HG03378 (cell line): ENCODE measurements around the gene ZNF431.
"Not testable (repeated sequence)": the region's sequence is repeated elsewhere in the genome, so short reads cannot be mapped to it uniquely, and the experiment has no call there.

ENCODE experiments used
- ATAC-seq: cut with Tn5 transposase; IDR thresholded peaks from one replicate; pipeline ENCODE4 v1.9.1; 2021; ENCODE audit warnings: mild to moderate bottlenecking, moderate library complexity; ENCODE audit not compliant: unreplicated experiment

ZNF431 gene

DNA sequence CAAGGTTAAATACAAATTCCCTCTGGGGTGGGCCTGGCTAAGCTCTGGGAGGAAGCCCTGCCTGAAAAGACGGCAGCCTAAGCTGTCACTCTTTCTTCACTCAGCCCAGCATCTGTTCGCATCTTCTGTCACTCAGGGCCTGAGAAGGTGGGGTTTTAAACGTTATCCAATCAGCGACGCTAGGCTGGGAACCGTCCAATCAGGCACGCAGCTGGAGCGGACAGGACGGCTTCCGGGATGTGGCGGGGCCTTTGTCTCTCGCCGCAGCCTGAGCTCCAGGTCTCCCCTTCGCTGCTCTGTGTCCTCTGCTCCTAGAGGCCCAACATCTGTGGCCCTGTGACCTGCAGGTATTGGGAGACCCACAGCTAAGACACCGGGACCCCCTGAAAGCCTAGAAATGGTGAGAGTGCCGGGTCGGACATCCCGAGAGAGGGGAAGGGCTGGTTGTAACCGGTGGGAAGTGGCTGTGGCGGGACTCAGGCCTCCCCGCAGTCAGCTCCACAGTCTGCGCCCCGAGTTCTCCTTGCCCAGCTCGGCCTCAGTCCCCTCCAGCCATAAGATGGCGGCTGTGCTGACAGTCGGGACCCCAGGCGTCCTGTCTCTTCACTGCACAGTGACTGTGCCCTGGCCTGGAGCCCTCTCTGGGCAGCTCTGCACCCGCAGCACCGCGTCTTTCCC is at the start of gene ZNF431:
Gene ZNF431 (plus strand): TSS at position 254 of the 678 bp plus-strand sequence. CDS start 144 bp downstream, at position 398.
- peak; percentile 97 for ATAC-seq

DNA sequence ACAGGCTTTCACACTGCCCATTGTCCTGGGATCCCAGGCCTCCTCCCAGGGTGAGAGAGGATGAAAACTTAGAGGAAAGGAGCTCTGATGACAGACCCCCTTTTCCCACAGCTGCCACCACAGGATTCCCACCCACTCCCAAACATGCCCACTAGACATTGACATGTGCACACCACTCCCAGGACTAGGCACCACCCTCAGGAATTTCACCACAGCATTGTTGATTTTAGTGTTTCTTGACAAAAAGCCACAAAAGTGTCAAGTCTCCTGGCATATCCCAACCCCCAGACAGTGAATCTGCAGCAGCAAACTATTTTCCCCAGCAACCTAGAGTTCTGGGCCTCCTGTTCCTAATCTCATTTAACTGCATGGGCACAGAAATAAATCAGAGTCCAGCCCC is 49.7 kb upstream of the ZNF431 start:
- no peak for ATAC-seq

DNA sequence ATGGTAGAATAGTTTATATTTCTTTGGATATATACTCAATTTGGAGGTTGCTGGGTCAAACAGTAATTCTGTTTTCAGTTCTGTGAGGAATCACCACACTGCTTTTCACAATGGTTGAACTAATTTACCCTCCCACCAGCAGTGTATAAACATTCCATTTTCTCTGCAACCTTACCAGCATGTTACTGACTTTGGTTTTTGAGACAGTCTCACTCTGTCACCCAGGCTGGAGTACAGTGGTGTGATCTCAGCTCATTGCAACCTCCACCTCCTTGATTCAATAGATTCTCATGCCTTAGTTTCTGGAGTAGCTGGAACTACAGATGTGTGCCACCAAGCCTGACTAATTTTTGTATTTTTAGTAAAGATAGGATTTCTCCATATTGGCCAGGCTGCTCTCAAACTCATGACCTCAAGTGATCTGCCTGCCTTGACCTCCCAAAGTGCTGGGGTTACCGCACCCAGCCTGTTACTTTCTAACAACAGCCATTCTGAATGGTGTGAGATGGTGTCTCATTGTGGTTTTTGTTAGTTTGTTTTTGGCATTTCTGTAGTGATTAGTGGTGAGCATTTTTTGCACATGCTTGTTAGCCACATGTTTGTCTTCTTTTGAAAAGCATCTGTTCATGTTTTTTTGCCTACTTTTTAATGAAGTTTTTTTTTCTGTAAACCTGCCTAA is 47.4 kb upstream of the ZNF431 start:
- ATAC-seq, result no peak

DNA sequence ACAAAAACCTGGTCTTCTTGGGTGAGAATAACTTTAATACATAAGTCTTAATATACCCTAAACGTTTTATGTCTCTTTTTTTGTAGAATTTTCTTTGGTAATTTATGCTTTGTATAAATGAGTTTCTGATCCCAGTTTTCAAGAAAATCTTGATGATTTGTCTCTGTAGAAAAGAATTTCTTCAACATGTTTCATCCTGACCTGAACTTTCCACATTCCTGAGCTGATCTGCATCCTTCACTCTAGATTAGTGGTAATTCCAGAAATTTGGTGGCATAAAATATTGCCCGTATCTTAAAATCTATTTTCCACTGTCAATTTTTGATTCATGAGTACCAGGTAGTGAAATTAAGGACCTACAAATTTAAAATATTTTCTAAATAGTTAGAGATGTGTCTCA is 43.5 kb upstream of the ZNF431 start:
- no peak for ATAC-seq

DNA sequence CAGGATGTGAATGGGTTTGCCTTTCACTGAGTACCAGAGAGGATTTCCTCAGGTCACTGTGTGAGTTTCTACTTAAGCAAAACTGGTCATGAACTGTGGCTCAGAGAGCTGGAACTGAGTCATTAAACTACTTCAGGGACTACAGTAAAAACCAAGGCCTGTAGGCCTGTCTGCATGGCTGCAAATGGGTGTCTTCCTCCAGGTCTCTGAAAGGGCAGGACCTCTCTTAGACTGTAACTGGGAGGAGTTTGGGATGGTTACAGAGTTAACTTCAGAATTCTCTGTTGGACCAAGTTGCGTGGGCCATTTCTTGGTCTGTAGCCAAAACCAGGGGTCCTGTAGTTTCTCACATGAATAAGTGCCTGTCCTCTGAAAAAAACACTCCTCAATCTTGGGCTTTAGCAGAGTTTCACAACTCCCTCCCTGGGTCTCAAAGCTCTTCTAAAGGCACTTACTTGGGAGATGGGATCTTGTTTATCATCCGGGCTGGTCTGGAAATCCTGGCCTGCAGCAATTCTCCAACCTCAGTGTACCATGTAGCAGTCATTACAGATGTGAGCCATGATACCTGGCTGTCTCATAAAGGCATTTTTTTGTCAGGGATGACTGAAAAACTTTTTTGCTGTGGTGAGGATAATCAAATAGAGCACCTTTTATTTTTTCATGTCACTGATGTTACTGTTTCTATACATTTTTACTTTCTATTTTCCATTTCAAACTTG is 40.2 kb upstream of the ZNF431 start:
- no peak for ATAC-seq

DNA sequence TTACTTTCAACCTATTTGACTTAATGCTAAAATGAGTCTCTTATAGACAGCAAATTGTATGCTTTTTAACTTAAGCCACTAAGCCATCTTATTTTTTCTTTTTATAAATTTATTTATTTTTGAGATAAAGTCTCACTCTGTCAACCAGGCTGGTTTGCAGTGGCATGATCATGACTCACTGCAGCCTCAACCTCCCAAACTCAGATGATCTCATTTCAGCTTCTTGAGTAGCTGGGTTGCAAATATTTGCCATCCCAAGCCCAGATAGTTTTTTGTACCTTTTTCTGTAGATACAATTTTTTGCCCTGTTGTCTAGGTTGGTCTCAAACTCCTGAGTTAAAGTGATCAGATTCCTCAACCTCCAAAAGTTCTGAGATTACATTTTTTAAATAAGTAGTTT is 32.7 kb upstream of the ZNF431 start:
- ATAC-seq, result no peak

DNA sequence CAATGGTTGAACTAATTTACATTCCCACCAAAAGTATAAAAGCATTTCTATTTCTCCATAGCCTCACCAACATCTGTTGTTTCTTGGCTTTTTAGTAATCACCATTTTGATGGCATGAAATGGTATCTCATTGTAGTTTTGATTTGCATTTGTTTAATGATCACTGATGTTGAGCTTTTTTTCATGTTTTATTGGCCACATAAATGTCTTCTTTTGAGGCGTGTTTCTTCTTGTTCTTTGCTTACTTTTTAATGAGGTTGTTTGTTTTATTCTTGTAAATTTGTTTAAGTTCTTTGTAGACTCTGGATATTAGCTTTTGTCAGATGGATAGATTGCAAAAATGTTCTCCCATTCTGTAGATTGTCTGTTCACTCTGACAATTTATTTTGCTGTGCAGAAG is 31.7 kb upstream of the ZNF431 start:
- no peak for ATAC-seq

DNA sequence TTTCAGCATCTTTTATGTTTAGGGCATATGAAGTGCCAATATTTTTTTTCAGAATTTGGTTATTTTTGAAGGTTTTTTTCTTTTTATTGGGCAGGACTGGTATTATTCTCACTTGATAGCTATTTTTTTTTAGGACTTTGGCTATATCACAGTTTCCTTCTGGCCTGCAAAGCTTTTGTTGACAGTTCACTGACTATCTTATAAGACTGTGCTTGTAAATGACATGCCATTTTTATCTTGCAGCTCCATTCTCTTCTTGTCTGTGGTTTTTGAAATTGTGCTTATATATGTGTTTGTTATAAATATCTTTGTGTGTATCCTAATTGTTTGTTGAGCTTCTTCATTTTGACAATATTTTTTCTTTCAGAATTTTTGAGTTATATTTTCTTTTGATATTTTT is 26.4 kb upstream of the ZNF431 start:
- no peak for ATAC-seq

DNA sequence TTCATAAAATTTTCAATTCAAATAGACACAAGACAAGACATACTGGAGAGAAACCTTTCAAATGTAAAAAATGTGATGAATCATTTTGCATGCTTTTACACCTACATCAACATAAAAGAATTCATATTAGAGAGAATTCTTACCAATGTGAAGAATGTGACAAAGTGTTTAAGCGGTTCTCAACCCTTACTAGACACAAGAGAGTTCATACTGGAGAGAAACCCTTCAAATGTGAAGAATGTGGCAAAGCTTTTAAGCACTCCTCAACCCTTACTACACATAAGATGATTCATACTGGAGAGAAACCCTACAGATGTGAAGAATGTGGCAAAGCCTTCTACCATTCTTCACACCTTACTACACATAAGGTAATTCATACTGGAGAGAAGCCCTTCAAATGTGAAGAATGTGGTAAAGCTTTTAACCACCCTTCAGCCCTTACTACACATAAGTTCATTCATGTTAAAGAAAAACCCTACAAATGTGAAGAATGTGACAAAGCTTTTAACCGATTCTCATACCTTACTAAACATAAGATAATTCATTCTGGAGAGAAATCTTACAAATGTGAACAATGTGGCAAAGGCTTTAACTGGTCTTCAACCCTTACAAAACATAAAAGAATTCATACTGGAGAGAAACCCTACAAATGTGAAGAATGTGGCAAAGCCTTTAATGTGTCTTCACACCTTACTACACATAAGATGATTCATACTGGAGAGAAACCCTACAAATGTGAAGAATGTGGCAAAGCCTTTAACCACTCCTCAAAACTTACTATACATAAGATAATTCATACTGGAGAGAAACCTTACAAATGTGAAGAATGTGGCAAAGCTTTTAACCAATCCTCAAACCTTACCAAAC is 24.6 kb upstream of the ZNF431 start:
- ATAC-seq, result no peak

DNA sequence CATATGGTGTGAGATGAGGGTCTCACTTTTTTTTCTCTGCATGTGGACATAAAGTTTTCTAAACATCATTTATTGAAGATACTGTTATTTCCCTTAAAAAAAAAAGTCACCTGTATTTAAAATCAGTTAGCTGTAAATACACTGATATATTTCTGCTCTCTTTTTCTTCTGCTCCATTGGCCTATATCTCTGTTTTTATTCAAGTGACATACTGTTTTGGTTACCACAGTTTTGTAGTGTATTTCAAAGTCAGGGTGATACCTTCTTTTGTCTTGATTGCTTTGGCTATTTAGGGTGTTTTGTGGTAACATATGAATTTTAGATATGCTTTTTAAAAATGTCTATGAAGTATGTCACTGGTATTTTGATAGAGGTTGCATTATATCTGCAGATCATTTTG is 15.8 kb upstream of the ZNF431 start:
- no peak for ATAC-seq

DNA sequence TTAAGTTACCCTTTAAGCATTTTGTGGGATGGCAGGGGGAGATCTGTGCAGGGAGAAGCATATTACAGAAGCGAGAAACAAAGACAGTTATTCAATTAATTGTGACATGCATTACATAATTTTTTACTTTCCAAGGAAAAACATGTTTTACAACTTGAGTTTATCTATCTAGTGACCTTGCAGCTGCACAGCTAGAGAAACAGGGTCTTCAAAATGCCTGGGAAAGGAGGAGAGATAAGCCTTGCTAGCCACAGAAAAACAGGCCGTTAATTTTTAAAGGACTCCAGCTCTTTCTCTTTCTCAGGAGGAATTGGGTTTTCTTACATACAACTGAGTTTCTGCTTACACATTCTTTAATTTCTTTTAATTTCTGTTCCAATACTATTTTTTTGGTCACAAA is 14.8 kb upstream of the ZNF431 start:
- no peak for ATAC-seq

DNA sequence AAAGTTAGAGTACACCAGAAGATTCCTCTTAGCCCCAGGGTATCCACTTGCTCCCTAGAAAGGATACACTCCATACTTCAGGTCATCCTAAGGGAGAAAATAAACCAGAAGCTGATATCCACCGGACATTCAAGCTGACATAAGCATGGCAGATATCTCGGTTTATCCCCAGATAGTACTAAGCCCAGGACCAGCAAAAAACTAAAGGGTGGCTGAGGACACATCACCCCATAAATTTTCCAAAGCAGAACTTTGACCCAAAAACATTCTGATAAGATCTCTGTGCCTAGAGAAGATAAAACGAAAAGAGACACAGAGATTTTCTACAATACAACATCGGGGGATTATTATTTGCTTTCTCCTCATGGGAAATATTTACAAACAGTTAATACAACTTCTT is 13.9 kb upstream of the ZNF431 start:
- no peak for ATAC-seq

DNA sequence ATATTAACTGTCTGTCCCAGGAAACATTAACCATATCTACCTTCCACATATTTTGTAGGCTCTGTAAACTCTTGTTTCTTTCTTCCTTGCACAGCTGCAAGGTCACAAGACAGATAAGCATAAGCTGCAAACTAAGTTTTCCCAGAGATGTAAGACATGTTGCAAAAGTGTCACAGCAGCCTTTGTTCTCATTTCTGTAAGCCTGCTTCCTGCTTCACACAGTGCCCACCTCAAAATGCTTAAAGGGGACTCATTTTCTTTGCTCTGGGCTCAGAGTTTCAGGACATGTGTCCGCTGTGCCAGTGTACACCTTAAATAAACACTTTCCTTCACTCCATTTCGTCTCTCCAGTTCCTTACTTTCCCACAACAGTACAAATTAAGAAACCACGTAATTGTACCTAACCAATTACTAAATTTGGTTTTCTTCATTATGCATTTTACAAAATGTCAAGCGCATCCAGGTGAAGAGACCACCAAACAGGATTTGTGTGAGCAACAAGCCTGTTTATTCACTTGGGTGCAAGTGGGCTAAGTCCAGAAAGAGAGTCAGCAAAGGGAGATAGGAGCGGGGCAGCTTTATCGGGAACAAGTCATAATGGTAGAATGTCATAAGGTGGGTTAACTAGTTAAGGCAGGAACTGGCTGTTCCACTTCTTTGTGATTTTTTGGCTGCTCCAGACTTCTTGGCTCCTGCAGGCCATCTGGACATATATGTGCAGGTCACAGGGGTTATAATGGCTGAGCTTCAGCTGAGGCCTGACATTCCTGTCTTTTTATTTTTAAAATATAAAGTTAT is 12.7 kb upstream of the ZNF431 start:
- ATAC-seq, result no peak

DNA sequence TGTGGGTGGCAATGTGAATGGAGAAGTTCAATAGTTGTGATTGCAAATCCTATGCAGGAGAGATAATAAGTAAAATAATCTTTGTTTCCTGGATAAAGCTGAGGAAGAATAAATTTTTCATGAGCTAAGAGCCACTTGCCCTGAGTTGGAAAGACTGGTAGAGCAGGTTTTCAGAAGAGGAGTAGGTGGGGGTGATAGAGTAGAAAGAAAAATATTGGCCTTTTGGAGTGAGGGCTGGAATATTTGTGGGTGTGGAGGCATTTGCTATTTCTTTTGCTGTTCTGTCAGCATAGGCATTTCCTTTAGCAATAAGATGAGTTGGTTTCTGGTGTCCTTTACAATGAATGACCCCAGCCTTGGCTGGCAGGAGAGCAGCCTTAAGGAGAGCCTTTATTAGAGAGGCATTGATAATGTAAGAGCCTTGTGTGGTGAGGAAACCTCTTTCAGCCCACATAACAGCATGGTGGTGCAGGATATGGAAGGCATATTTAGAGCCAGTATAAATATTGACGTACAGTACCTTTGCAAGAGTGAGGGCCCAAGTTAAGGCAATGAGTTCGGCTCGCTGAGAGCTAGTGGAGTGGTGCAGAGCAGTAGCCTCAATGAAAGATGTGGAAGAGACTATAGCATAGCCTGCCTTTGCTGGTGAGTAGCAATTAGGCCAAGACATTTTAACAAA is 11.6 kb upstream of the ZNF431 start:
- no peak for ATAC-seq

DNA sequence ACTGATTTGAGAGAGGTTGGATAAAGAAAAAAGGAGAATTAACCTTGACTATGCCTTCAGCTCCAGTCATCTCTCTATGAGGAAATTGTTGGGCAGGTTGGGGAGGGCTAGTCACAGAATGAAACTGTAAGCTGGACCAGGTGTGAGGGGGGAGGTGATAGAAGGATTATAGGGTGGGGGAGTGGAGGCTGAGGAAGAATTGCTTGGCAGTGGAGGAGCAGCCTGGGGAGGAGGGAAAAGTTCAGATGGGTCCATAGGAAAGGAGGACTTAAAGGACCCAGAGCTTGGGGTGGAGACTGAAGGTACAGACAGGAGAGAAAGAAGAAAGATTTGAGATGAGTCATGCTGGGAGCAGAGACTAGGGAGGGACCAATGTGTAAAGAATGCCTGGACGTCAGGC is 8.2 kb upstream of the ZNF431 start:
- no peak for ATAC-seq

DNA sequence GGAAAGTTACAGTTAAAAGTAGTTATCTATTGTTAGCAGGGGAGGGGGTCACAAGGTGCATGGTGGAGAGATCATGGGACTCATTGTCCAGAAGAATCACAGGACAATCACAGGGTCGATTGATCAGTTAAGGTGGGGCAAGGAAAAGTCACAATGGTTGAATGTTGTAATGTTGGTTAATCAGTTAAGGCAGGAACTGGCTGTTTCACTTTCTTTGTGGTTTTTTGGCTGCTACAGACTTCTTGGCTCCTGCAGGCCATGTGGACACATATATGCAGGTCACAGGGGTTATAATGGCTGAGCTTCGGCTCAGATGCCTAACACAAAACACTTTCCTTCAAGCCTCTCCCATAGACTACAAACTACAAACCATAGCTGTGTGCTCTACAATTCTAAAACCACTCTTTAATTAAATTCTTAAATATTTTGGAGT is 6.9 kb upstream of the ZNF431 start:
- no peak for ATAC-seq

DNA sequence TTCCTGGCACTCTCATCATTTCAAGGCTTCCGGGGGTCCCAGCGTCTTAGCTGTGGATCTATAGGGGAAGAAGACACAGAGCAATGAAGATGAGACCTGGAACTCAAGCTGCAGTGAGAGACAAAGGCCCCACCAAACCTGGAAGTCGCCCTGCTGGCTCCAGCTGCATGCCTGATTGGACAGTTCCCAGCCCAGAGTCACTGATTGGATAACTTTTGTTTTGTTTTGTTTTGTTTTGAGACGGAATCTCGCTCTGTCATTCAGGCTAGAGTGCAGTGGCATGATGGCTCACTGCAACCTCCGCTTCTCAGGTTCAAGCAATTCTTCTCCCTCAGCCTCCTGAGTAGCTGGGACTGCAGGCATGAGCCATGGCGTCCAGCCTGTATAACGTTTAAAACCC is 6.4 kb upstream of the ZNF431 start:
- no peak for ATAC-seq

DNA sequence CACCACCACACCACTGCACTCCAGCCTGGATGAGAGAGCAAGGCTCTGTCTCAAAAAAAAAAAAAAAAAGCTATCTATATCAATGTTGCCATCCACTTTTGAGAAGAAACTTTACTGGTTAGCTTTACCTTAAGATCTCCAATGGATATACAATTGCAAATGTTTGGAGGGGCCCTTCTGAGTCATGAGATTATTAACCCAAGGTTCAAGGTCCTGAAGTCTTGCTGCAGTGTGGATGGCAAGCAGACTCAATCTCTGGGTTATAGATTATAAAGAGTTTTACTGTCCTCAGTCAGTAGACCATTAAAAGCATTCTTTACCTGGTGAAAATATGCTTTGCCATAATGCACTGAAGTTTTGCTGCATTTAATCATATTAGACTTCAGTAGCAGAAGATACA is 3.7 kb upstream of the ZNF431 start:
- ATAC-seq, result no peak

DNA sequence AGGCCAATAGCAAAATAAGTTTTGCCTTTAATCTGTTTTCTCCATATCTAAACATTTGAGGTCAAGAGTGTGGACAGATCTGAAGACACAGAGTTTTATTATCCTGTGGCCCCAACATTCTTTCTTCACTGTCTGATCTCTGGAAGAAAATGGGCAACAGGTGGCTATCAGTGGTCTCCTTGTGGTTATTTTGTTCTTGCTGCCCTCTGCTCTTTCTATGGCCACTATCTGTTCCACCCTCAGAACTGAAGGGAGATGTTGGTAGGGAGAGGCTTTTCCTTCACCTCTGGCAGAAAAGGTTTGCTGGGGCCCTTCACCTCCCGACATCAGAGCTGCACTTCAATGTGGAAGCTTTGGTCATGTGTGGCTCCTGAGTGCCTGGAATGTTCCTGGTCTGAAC is 834 bp upstream of the ZNF431 start:
- ATAC-seq, result not testable (repeated sequence)

DNA sequence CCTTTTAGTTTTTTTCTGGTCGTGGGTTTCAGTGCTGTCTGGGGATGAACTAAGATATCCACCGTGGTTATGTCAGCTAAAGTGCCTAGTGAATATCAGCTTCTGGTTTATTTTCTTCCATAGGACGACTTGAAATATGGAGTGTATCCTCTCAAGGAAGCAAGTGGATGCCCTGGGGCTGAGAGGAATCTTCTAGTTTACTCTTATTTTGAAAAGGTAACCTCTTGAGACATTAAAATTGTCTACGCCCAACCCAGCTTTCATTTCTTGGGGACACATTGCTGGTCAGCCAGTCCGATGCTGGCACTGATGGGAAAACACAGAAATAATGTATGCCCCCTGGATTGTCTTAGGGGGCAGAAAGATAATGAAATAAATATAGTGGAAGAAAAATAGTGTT is 1.6 kb downstream of the ZNF431 start:
- no peak for ATAC-seq
